Measurements from ENCODE around the gene NPTXR. TPM values are rescaled to one million over a fixed set of nuclear protein-coding genes. Genes with fewer than 3 reads are reported as not detected.

Gene NPTXR
- total and polyA plus RNA-seq, 9 donors, result 2.2 to 8.7 (median 5.8) TPM

GRCh38 chr22:38772623-38772873 is 71.3 kb downstream of the NPTXR start:
- Histone ChIP-seq H3K4me3 (ENCODE audit: low read length) (no peak overlapping the region), H3K36me3 (ENCODE audit: control insufficient read depth, insufficient read depth, low read length) (no peaks in the 10 kb centered on the region), H3K27ac (ENCODE audit: low read length) (no peak overlapping the region), H3K9me3 (replicated peaks; ENCODE audit: control insufficient read depth, low read depth, low read length) (no peaks in the 10 kb centered on the region), H3K27me3 (ENCODE audit: control insufficient read depth, insufficient read depth, low read length) (no peaks in the 10 kb centered on the region), H3K4me1 (ENCODE audit: control insufficient read depth, insufficient read depth, low read length) (peaks cover 14% of the 10 kb centered on the region)
- 42% methylated on average over 6 of the region's 8 CpGs for WGBS (ENCODE audit: insufficient coverage)
- no peak for DNase-seq

GRCh38 chr22:38770257-38770949 is 73.4 kb downstream of the NPTXR start:
- DNase-seq, result no peak
- Histone ChIP-seq H3K4me3 (ENCODE audit: low read length) (no peak overlapping the region), H3K27ac (ENCODE audit: low read length) (no peak overlapping the region), H3K36me3 (ENCODE audit: control insufficient read depth, insufficient read depth, low read length) (no peaks in the 10 kb centered on the region), H3K9me3 (replicated peaks; ENCODE audit: control insufficient read depth, low read depth, low read length) (no peaks in the 10 kb centered on the region), H3K4me1 (ENCODE audit: control insufficient read depth, insufficient read depth, low read length) (peaks cover 14% of the 10 kb centered on the region), H3K27me3 (ENCODE audit: control insufficient read depth, insufficient read depth, low read length) (no peaks in the 10 kb centered on the region)
- 88% methylated on average over 13 of the region's 16 CpGs for WGBS (ENCODE audit: insufficient coverage)

Other genes starting within 250 kb of the NPTXR start
- gene FAM227A, start 187.6 kb downstream of the NPTXR start, total RNA-seq, result 1.1 TPM
- gene FAM227A, start 187.6 kb downstream of the NPTXR start, polyA plus RNA-seq (ENCODE audit: insufficient read depth in 1 of 8, insufficient read length in 8 of 8, low replicate concordance in 1 of 8), result 1 to 10 TPM in 2 of 8 donors, under 1 TPM in 6; 0.62 to 1.1 (median 0.83) TPM
- gene CBY1, start 187.4 kb downstream of the NPTXR start, total RNA-seq, result 19.8 TPM
- gene CBY1, start 187.4 kb downstream of the NPTXR start, polyA plus RNA-seq (ENCODE audit: insufficient read depth in 1 of 8, insufficient read length in 8 of 8, low replicate concordance in 1 of 8), result 10 to 100 TPM; 29.0 to 43.7 (median 36.8) TPM
- gene TOMM22, start 162.1 kb downstream of the NPTXR start, total RNA-seq, result 60.0 TPM
- gene TOMM22, start 162.1 kb downstream of the NPTXR start, polyA plus RNA-seq (ENCODE audit: insufficient read depth in 1 of 8, insufficient read length in 8 of 8, low replicate concordance in 1 of 8), result 10 to 100 TPM; 85.5 to 93.9 (median 89.3) TPM
- gene JOSD1, start 143.1 kb downstream of the NPTXR start, total RNA-seq, result 32.0 TPM
- gene JOSD1, start 143.1 kb downstream of the NPTXR start, polyA plus RNA-seq (ENCODE audit: insufficient read depth in 1 of 8, insufficient read length in 8 of 8, low replicate concordance in 1 of 8), result 10 to 100 TPM; 32.0 to 51.7 (median 38.4) TPM
- gene GTPBP1, start 138.1 kb downstream of the NPTXR start, total RNA-seq, result 22.5 TPM
- 10 to 100 TPM; 27.2 to 45.3 (median 35.8) TPM for gene GTPBP1, start 138.1 kb downstream of the NPTXR start, polyA plus RNA-seq (ENCODE audit: insufficient read depth in 1 of 8, insufficient read length in 8 of 8, low replicate concordance in 1 of 8)
- gene SUN2, start 88.0 kb downstream of the NPTXR start, total RNA-seq, result 37.6 TPM
- 10 to 100 TPM; 44.4 to 63.8 (median 56.3) TPM for gene SUN2, start 88.0 kb downstream of the NPTXR start, polyA plus RNA-seq (ENCODE audit: insufficient read depth in 1 of 8, insufficient read length in 8 of 8, low replicate concordance in 1 of 8)
- gene DNAL4, start 49.9 kb downstream of the NPTXR start, total RNA-seq, result 15.0 TPM
- gene DNAL4, start 49.9 kb downstream of the NPTXR start, polyA plus RNA-seq (ENCODE audit: insufficient read depth in 1 of 8, insufficient read length in 8 of 8, low replicate concordance in 1 of 8), result 10 to 100 TPM; 12.7 to 17.7 (median 14.8) TPM
- gene CBX6, start 28.2 kb upstream of the NPTXR start, total RNA-seq, result 24.9 TPM
- 10 to 100 TPM; 27.6 to 51.8 (median 34.8) TPM for gene CBX6, start 28.2 kb upstream of the NPTXR start, polyA plus RNA-seq (ENCODE audit: insufficient read depth in 1 of 8, insufficient read length in 8 of 8, low replicate concordance in 1 of 8)
- gene APOBEC3A, start 113.6 kb upstream of the NPTXR start, total RNA-seq, result 0.13 TPM
- gene APOBEC3A, start 113.6 kb upstream of the NPTXR start, polyA plus RNA-seq (ENCODE audit: insufficient read depth in 1 of 8, insufficient read length in 8 of 8, low replicate concordance in 1 of 8), result 1 to 10 TPM in 2 of 8 donors, under 1 TPM in 4, not detected in 2; 0.11 to 2.5 (median 0.57) TPM
- 1.7 TPM for gene APOBEC3B, start 138.3 kb upstream of the NPTXR start, total RNA-seq
- gene APOBEC3B, start 138.3 kb upstream of the NPTXR start, polyA plus RNA-seq (ENCODE audit: insufficient read depth in 1 of 8, insufficient read length in 8 of 8, low replicate concordance in 1 of 8), result 1 to 10 TPM; 1.1 to 6.6 (median 4.8) TPM
- gene APOBEC3C, start 170.2 kb upstream of the NPTXR start, total RNA-seq, result 1.5 TPM
- 10 to 100 TPM in 1 of 8 donors, 1 to 10 TPM in 7; 3.0 to 10.2 (median 5.9) TPM for gene APOBEC3C, start 170.2 kb upstream of the NPTXR start, polyA plus RNA-seq (ENCODE audit: insufficient read depth in 1 of 8, insufficient read length in 8 of 8, low replicate concordance in 1 of 8)
- 1.0 TPM for gene APOBEC3D, start 177.1 kb upstream of the NPTXR start, total RNA-seq
- gene APOBEC3D, start 177.1 kb upstream of the NPTXR start, polyA plus RNA-seq (ENCODE audit: insufficient read depth in 1 of 8, insufficient read length in 8 of 8, low replicate concordance in 1 of 8), result 1 to 10 TPM in 3 of 8 donors, under 1 TPM in 5; 0.57 to 1.9 (median 0.79) TPM
- 2.7 TPM for gene APOBEC3F, start 196.8 kb upstream of the NPTXR start, total RNA-seq
- gene APOBEC3F, start 196.8 kb upstream of the NPTXR start, polyA plus RNA-seq (ENCODE audit: insufficient read depth in 1 of 8, insufficient read length in 8 of 8, low replicate concordance in 1 of 8), result 1 to 10 TPM; 2.7 to 4.6 (median 3.3) TPM
- 3.4 TPM for gene APOBEC3G, start 233.2 kb upstream of the NPTXR start, total RNA-seq
- 1 to 10 TPM; 2.6 to 5.4 (median 3.9) TPM for gene APOBEC3G, start 233.2 kb upstream of the NPTXR start, polyA plus RNA-seq (ENCODE audit: insufficient read depth in 1 of 8, insufficient read length in 8 of 8, low replicate concordance in 1 of 8)